ENCODE measurements around the gene WDR13.

DNA sequence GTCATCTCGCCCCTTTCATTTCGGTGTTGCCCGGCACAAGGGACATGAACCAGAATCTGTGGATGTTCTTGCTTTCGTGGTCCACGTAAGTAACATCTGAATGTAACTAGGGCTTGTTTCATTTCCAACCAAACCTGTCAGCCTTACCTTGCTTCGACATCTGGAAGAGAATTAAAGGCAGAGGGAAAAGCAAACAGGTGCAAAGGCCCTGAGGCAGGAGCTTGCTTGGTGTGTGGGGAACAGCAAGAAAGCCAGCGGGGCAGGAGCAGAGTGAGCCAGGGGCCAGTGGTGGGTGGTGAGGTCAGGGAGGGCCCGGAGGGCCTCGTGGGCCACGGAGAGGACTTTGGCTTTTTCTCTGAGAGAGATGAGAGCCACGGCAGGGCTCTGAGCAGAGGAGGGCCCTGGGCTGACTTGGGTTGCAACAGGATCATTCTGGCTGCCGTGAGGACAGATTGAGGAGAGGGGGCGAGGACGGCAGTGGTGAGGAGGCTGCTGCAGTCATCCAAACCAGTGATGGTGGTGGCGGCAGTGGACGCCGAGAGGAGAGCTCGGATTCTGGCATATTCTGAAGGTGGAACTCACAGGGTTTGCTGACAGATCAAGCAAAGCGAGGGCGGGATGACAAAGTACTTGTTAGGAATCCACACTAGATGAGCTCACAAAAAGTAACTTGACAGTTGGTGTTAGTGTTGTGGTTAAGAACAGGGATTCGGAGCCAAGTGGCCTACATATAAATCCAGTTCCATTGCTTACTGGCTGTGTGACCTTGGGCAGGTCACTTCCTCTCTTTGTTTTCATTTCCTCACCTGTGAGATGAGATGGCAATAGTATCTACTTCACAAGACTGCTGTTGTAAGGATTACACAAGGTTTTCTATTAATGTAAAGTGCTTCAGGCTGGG is 6.8 kb upstream of the WDR13 start:
- TF ChIP-seq POLR2A (IDR thresholded peaks at IDR 0.05) (no peak), POLR2AphosphoS5 (IDR thresholded peaks at IDR 0.05) (no peak)
- TF ChIP-seq, protein P1, sequence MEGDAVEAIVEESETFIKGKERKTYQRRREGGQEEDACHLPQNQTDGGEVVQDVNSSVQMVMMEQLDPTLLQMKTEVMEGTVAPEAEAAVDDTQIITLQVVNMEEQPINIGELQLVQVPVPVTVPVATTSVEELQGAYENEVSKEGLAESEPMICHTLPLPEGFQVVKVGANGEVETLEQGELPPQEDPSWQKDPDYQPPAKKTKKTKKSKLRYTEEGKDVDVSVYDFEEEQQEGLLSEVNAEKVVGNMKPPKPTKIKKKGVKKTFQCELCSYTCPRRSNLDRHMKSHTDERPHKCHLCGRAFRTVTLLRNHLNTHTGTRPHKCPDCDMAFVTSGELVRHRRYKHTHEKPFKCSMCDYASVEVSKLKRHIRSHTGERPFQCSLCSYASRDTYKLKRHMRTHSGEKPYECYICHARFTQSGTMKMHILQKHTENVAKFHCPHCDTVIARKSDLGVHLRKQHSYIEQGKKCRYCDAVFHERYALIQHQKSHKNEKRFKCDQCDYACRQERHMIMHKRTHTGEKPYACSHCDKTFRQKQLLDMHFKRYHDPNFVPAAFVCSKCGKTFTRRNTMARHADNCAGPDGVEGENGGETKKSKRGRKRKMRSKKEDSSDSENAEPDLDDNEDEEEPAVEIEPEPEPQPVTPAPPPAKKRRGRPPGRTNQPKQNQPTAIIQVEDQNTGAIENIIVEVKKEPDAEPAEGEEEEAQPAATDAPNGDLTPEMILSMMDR (IDR thresholded peaks at IDR 0.05) = no peak

All from stomach (tissue), 4 donors.